SU-DHL-6 (cell line): ENCODE measurements around the gene USP6NL.

ENCODE experiments used
- H2AFZ ChIP-seq: fragments of 200-600 bp; sonication (generic); 2 replicates; pipeline ENCODE4 v1.6.1; 2014; ENCODE audit warnings: low read depth, mild to moderate bottlenecking, moderate library complexity, mixed read lengths, antibody characterized with exemption, low read length; ENCODE audit not compliant: severe bottlenecking
- H3F3A ChIP-seq: fragments of 200-600 bp; shearing (Covaris generic); 2 replicates; pipeline ENCODE4 v1.6.0; 2016; ENCODE audit warnings: antibody characterized with exemption, mild to moderate bottlenecking; ENCODE audit not compliant: insufficient read depth
- H3K27ac ChIP-seq: fragments of 200-600 bp; sonication (generic); 2 replicates; pipeline ENCODE4 v1.5.1; 2016; ENCODE audit warnings: low read depth, mild to moderate bottlenecking, low read length, moderate library complexity, mixed read lengths
- H3K27me3 ChIP-seq: fragments of 200-600 bp; sonication (generic), shearing (Covaris generic); 2 replicates; pipeline ENCODE4 v1.6.0; 2014; ENCODE audit warnings: mild to moderate bottlenecking, low read length
- H3K36me3 ChIP-seq: fragments of 200-600 bp; sonication (generic); 2 replicates; pipeline ENCODE4 v1.6.1; 2014; ENCODE audit warnings: mild to moderate bottlenecking, low read length, mixed read lengths
- H3K4me2 ChIP-seq: fragments of 300-600, 200-600 bp; shearing (Covaris generic), sonication (generic); 2 replicates; pipeline ENCODE4 v1.6.0; 2014; ENCODE audit warnings: low read length, low read depth, mild to moderate bottlenecking; ENCODE audit not compliant: poor library complexity, severe bottlenecking
- H3K4me3 ChIP-seq: fragments of 200-600 bp; sonication (generic); 2 replicates; pipeline ENCODE4 v1.5.1; 2014; ENCODE audit warnings: antibody characterized with exemption, low read length, mild to moderate bottlenecking, mixed read lengths; ENCODE audit not compliant: insufficient read depth, poor library complexity, severe bottlenecking
- H3K79me2 ChIP-seq: fragments of 200-600 bp; sonication (generic); 2 replicates; pipeline ENCODE4 v1.6.1; 2014; ENCODE audit warnings: mild to moderate bottlenecking, low read length, moderate library complexity; ENCODE audit not compliant: insufficient read depth
- H3K9ac ChIP-seq: fragments of 200-600 bp; sonication (generic); 2 replicates; pipeline ENCODE4 v1.7.0; 2014; ENCODE audit warnings: mild to moderate bottlenecking, low read length
- H3K9me2 ChIP-seq: fragments of 200-600 bp; sonication (generic); replicated peaks from 2 replicates; pipeline ENCODE4 v1.6.1; 2014; ENCODE audit warnings: low read length; ENCODE audit not compliant: insufficient read depth
- H3K9me3 ChIP-seq: fragments of 200-600 bp; sonication (generic); 2 replicates; pipeline ENCODE4 v1.6.1; 2014; ENCODE audit warnings: low read length, mixed read lengths; ENCODE audit not compliant: insufficient read depth
- H4K20me1 ChIP-seq: fragments of 200-600 bp; sonication (generic); 2 replicates; pipeline ENCODE4 v1.6.1; 2014; ENCODE audit warnings: low read depth, mild to moderate bottlenecking, antibody characterized with exemption, low read length, moderate library complexity, mixed read lengths
- CTCF ChIP-seq: fragments of 200-600 bp; sonication (generic); IDR thresholded peaks from one replicate; pipeline ENCODE4 v1.5.1; 2017; ENCODE audit warnings: antibody characterized with exemption, mild to moderate bottlenecking, low read length, moderate library complexity; ENCODE audit not compliant: insufficient read depth, poor library complexity, severe bottlenecking
- EZH2phosphoT487 ChIP-seq: fragments of 200-600 bp; sonication (generic), shearing (Covaris generic); conservative IDR thresholded peaks from 2 replicates; pipeline ENCODE4 v1.6.1; 2018; ENCODE audit warnings: mild to moderate bottlenecking, antibody characterized with exemption, low read length, moderate library complexity, mixed read lengths

The USP6NL gene

GRCh38 chr10:11527691-11528255, 83.7 kb downstream of the USP6NL start:
- no peak overlapping the region for H3K9ac ChIP-seq
- no peaks in the 10 kb centered on the region for H3K27me3 ChIP-seq
- no peaks in the 10 kb centered on the region for H3K9me2 ChIP-seq
- no peak overlapping the region; the same call in 1 of the 2 replicates for H3K27ac ChIP-seq
- H3K4me2 ChIP-seq: no peak overlapping the region
- peaks cover 96% of the 10 kb centered on the region for H3K79me2 ChIP-seq
- H2AFZ ChIP-seq: no peak overlapping the region
- peaks cover 6% of the 10 kb centered on the region for H4K20me1 ChIP-seq
- H3K4me3 ChIP-seq: no peak overlapping the region
- H3F3A ChIP-seq: peaks cover 16% of the 10 kb centered on the region
- H3K36me3 ChIP-seq: peaks cover 42% of the 10 kb centered on the region
- no peaks in the 10 kb centered on the region for H3K9me3 ChIP-seq
- TF ChIP-seq CTCF (no peak), EZH2phosphoT487 (no peak)

- H3K4me2 ChIP-seq: no peak overlapping the region
- H2AFZ ChIP-seq: no peak overlapping the region
- H3K79me2 ChIP-seq: peaks cover 90% of the 10 kb centered on the region
- no peak overlapping the region for H3K27ac ChIP-seq
- no peaks in the 10 kb centered on the region for H3K9me3 ChIP-seq
- H3K27me3 ChIP-seq: no peaks in the 10 kb centered on the region
- peaks cover 49% of the 10 kb centered on the region for H3K36me3 ChIP-seq
- no peak for TF ChIP-seq EZH2phosphoT487
- TF ChIP-seq CTCF: no peak
- peaks cover 6% of the 10 kb centered on the region for H4K20me1 ChIP-seq
- no peaks in the 10 kb centered on the region for H3K9me2 ChIP-seq
- peaks cover 16% of the 10 kb centered on the region for H3F3A ChIP-seq
- H3K9ac ChIP-seq: no peak overlapping the region
- no peak overlapping the region for H3K4me3 ChIP-seq
These were observed 84.4 kb downstream of the USP6NL start for GRCh38 chr10:11527068-11527467.

GRCh38 chr10:11525503-11525902, 85.9 kb downstream of the USP6NL start:
- peaks cover 20% of the 10 kb centered on the region for H3F3A ChIP-seq
- H2AFZ ChIP-seq: no peak overlapping the region
- no peak overlapping the region for H3K9ac ChIP-seq
- no peaks in the 10 kb centered on the region for H3K27me3 ChIP-seq
- TF ChIP-seq CTCF (no peak), EZH2phosphoT487 (no peak)
- H3K4me2 ChIP-seq: no peak overlapping the region
- H3K9me2 ChIP-seq: no peaks in the 10 kb centered on the region
- H3K36me3 ChIP-seq: peaks cover 49% of the 10 kb centered on the region
- H3K79me2 ChIP-seq: peaks cover 79% of the 10 kb centered on the region
- no peaks in the 10 kb centered on the region for H3K9me3 ChIP-seq
- peaks cover 6% of the 10 kb centered on the region for H4K20me1 ChIP-seq
- peak overlapping the region; percentile 17; the same call in 1 of the 2 replicates for H3K27ac ChIP-seq
- H3K4me3 ChIP-seq: no peak overlapping the region
